HG02943 (cell line): Measurements from ENCODE around the gene PASD1.
A peak's percentile ranks its signal among the peaks of the same experiment; 100 is the strongest.
"Not testable (repeated sequence)": the region's sequence is repeated elsewhere in the genome, so short reads cannot be mapped to it uniquely, and the experiment has no call there.

ENCODE experiments used
- ATAC-seq: cut with Tn5 transposase; IDR thresholded peaks from one replicate; pipeline ENCODE4 v1.9.1; 2021; ENCODE audit warnings: mild to moderate bottlenecking, low read depth, moderate library complexity; ENCODE audit not compliant: unreplicated experiment

The PASD1 gene

GRCh38 chrX:151621422-151621821 is 57.9 kb downstream of the PASD1 start:
- no peak for ATAC-seq

- no peak for ATAC-seq
These were observed 61.2 kb downstream of the PASD1 start for GRCh38 chrX:151624677-151625076.

- ATAC-seq: no peak
These were observed 68.3 kb downstream of the PASD1 start for GRCh38 chrX:151631822-151632221.

DNA sequence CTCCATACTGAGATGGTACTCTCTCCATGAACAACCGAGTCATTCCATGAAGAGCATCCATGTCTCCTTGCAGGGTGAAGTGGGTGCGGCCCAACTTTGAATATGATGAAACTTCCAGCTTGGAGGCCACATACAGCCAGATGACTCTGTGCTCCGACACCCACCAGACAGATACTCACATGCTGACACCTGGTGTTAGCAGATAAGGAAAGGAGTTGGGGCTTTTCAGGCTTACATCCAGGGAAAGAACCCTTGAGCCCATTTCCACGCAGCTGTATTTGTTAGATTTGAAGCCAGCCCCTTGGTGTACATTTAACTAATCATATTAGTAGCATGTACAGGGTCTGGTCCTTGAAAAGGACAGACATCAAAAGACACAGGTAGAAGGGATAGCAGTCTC is 69.7 kb downstream of the PASD1 start:
- no peak for ATAC-seq

DNA sequence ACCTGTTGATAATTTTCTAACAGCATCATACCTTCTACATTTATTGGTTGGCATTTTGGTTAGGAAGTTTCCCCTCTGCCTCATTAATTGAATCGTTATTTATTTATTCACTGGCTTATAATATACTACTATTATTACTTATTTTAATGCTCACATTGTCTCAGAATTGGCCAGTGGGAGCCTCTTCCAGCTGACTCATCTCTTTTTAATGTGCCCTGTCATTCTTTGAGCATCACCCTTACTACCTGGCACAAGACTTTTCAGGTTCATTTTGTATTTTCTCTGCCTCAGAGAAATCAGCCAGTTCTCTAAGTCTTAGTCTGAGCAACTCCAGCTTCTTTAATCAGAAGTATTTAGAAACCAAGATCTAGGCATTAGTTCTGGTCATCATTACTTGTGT is 71.5 kb downstream of the PASD1 start:
- ATAC-seq: no peak

DNA sequence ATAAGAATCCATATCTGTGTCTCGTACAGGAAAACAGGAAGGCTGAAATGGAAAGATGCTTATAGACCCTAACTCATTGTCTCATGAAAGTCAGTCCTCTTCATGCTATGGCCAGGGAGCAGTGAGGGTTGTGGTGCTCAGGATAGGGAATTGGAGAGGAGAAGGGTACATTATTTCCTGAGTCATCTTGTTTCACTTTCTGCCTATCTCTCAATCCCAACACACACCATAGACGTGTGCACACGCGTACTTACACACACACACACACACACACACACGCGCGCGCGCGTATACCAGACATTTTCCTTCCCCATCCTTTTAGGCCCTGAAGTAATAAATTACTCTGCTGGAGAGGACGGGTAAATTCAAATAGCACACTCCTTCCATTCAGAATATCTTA is 78.1 kb downstream of the PASD1 start:
- no peak for ATAC-seq

GRCh38 chrX:151675121-151675746 is 111.8 kb downstream of the PASD1 start:
- ATAC-seq: no peak

DNA sequence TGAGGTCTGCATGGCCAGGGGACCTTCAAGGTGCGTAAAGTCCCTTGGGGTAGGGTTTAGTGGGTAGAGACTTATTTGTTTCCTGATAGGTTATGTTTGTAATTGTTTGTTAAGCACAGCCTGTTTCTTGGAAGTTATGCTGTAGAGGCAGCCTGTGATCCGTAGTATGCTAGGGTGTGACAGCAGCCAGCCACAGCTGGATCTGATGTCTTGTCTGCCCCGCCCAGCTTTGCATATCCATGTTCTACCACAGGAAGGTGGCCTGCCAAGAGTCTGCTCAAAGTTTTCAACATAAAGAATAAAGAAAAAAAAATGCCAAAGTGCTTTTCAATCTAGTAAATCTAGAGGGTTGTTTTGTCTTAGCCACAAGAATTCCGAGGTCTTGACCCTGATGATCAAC is 112.7 kb downstream of the PASD1 start:
- no peak for ATAC-seq

- ATAC-seq: no peak
These were observed 116.4 kb downstream of the PASD1 start for GRCh38 chrX:151679798-151680402.

GRCh38 chrX:151680805-151681204 is 117.3 kb downstream of the PASD1 start:
- peak; percentile 96 for ATAC-seq

DNA sequence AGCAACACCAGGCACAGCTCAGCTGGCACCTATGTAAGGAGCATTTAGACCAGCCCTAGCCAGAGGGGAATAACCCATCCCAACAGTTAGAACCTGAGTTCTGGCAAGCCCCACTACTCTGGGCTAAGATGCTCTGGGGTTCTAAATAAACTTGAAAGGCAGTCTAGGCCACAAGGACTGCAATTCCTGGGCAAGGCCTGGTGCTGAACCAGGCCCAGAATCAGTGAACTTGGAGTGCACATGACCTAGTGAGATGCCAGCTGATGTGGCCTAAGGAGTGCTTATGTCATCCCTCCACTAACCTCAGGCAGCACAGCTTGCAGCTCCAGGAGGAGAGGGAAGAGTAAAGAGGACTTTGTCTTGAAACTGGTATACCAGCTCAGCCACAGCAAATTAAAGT is 124.2 kb downstream of the PASD1 start:
- ATAC-seq: no peak

- ATAC-seq: no peak
These were observed 125.2 kb downstream of the PASD1 start for GRCh38 chrX:151688695-151689094.

DNA sequence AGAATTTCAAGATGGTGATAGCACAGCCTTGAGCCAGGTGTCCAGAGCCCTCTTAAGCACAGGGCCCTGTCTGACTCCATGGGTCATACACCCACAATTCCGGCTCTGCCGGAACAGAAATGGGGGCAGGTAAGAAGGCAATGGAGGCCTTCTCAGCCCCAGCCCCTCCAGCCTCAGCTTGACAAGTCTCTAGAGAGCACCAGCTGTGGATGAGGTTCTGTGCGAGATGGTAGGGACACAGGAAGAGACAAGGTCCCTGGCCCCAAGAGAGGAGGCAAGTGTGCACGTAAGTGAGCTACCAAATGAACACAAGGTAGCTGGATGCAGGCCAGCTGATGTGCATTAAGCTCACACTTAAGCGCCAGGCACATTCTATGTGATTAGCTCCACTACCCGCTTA is 129.3 kb downstream of the PASD1 start:
- no peak for ATAC-seq

DNA sequence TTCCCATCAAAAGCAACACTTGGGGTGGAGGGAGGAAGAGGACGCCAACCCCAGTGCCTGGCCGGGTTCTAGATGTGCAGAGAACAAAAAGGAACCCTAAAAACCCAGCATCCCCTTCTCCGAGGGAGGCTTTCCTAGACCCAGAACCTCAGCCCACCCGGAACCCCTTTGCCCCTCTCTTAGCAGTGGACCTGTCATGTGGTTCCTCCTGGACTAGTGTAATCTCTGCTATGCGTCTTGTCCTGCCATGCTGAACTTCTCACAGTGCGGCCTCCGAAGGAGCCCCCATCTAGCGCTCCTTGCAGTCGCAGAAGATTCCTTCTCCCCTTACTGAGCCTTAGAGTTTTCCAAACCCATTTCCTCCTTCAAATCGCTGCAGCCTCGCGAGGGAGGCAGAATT is 130.6 kb downstream of the PASD1 start:
- ATAC-seq: no peak

DNA sequence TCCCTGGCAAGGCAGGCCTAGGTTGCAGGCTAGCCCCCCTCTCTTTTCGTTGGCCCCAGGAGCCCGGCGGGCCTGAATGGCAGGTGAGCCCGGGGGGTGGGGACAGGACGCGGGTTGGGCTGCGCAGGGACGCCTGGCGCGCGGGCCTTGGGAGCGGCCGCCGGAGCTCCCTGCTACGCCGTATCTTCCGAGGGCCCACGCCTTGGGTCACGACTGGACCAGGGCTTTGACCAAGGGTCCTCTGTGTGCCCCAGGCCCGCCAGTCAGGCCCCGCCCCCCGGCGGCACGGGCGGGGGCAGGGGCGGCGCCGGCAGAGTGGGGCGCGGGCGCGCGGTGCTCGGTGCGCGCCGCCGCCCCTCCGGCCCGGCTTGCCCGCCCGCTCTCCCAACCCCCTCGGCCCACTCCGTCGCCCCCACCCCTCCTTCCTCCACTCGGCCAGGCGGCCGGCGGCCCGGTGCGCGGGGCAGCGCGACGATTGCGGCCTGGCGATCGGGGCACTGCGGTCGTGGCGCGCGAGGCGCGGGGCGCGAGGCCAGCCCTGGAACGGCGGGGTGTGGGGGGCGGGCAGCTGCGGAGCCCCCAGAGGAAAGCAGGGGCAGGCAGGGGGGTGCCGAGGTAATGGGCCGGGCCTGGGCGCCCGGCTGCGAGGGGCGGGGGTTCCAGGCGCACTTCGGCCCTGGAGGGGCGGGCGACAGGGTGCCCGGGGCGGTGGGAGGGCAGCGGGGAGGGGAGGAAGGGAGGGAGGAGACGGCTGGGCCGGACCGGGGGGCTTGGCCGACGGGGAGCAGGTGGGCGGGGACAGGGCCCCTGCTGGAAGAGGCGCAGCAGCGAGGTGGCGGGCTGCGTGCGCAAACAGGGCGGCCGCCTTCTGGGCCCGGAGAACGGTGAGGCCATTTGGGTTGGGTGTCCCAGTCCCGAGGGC is 131.4 kb downstream of the PASD1 start, which contains the start of gene PRRG3:
TSS of gene PRRG3 (plus strand) at position 798 of the 922 bp plus-strand sequence. CDS start 3,357 bp downstream, outside the sequence.
- ATAC-seq: no peak

GRCh38 chrX:151695583-151696340 is 132.3 kb downstream of the PASD1 start:
- no peak for ATAC-seq

DNA sequence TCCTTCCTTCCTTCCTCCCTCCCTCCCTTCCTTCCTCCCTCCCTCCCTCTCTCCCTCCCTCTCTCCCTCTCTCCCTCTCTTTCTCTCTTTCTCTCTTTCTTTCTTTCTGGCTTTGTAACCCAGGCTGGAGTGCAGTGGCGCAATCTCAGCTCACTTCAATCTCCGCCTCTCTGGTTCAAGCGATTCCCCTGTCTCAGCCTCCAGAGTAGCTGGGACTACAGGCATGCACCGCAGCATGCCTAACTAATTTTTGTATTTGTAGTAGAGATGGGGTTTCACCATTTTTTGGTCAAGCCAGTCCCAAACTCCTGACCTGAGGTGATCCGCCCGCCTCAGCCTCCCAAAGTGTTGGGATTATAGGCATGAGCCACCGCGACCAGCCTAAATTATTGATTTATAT is 133.6 kb downstream of the PASD1 start:
- ATAC-seq: not testable (repeated sequence)

- ATAC-seq: no peak
These were observed 134.0 kb downstream of the PASD1 start for GRCh38 chrX:151697522-151697921.

DNA sequence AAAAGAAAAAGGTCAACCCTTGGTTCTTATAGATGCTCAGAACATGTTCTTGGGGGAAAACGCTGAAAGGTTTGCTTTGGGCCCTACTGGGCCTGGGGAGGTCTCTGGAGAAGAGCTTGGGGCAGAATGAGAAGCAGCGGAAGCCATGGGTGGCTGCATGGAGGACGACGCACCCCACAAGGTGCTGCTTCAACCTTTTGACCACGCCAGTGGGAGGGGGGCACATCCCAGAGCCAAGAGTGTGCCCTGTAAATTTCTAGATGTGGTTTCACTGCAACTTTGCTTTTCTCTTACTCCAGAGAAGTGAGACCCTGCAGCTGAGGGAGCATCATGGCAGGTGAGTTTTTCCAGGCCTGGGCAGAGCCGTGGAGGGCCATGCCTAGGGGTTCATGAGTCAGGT is 135.0 kb downstream of the PASD1 start:
- ATAC-seq: no peak

DNA sequence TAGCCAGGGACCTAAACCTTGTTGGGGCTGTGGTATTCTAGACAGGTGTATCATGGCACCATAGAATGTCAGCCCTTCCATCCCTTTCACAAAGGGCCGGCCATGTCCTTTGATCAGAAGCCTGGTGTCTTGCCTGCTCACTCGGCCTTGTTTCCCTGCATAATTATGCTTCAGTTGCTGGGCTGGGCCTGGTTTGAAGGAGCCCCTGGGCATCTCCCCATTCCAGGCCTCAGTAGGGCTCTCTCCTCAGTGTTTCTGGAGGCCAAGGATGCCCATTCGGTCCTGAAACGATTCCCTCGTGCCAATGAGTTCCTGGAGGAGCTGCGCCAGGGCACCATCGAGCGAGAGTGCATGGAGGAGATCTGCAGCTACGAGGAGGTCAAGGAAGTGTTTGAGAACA is 136.3 kb downstream of the PASD1 start:
- no peak for ATAC-seq

DNA sequence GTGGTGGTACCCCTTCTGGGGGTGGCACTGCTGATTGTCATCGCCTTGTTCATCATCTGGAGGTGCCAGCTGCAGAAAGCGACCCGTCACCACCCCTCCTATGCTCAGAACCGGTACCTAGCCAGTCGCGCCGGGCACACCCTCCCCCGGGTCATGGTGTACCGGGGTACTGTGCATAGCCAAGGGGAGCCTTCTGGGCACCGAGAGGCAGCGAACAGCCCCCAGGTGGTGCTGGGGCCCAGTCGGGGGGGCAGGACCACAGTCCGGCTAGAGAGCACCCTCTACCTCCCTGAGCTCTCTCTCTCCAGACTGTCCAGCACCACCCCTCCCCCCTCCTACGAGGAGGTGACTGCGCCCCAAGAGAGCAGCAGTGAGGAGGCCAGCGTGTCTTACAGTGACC is 137.1 kb downstream of the PASD1 start:
- no peak for ATAC-seq
